Endothelial cell of umbilical vein (primary cell): Measurements from ENCODE around the gene RAD51B. TPM values are rescaled to one million over a fixed set of nuclear protein-coding genes. Genes with fewer than 3 reads are reported as not detected.

Experiments
- BruUV-seq: library from RNA; stranded (reverse); fragments of 400-500 nt; replicated peaks from 2 replicates; lab custom pipeline; 2021; lab: Mats Ljungman, UMichigan
- CTCF ChIA-PET: fragments of 300-600, 350-600 bp; sonication (Branson Sonifier 250); formaldehyde crosslinking; loops from one replicate; lab custom pipeline; 2021; ENCODE audit warnings: antibody characterized with exemption, inconsistent platforms; lab: Charles Lee
- POLR2A ChIA-PET: fragments of 300-600, 350-600 bp; sonication (Branson Sonifier 250); formaldehyde crosslinking; loops from one replicate; lab custom pipeline; 2021; ENCODE audit warnings: antibody characterized with exemption, inconsistent platforms; lab: Charles Lee
- DNase-seq: peaks from one replicate; pipeline ENCODE4 v3.0.0-alpha.2; 2011; ENCODE audit warnings: low read depth, low spot score
- FAIRE-seq: peaks from 2 replicates; lab custom pipeline; 2011; peaks lifted over from hg19 to GRCh38; lab: Jason Lieb, UNC
- H2AFZ ChIP-seq: 2 replicates; pipeline ENCODE4 v1.6.0; 2012; ENCODE audit warnings: low read depth, low read length, control low read depth, inconsistent platforms
- H3K27ac ChIP-seq: 2 replicates; pipeline ENCODE4 v1.5.1; 2011; ENCODE audit warnings: low read depth, mild to moderate bottlenecking, control low read depth, low read length, moderate library complexity; ENCODE audit not compliant: insufficient read depth
- H3K27me3 ChIP-seq, 2 experiments: 2 replicates each; pipeline versions ENCODE4 v1.6.0 to v1.6.1; 2011; ENCODE audit warnings: low read length in 2 of 2, mixed read lengths in 1 of 2; ENCODE audit not compliant: control insufficient read depth in 2 of 2, insufficient read depth in 2 of 2
- H3K36me3 ChIP-seq, 2 experiments: 2 replicates in 1 of 2; 3 replicates in 1 of 2; pipeline ENCODE4 v1.5.1; 2011; ENCODE audit warnings: low read length in 2 of 2, mild to moderate bottlenecking in 1 of 2, moderate library complexity in 1 of 2; ENCODE audit not compliant: control insufficient read depth in 2 of 2, insufficient read depth in 2 of 2; ENCODE audit errors: extremely low read depth in 1 of 2
- H3K4me1 ChIP-seq: 3 replicates; pipeline ENCODE4 v1.5.1; 2011; ENCODE audit warnings: mild to moderate bottlenecking, low read length; ENCODE audit not compliant: control insufficient read depth, insufficient read depth; ENCODE audit errors: extremely low read depth
- H3K4me2 ChIP-seq: 2 replicates; pipeline ENCODE4 v1.6.1; 2011; ENCODE audit warnings: low read length, control low read depth, mixed read lengths; ENCODE audit not compliant: insufficient read depth
- H3K4me3 ChIP-seq, 3 experiments: fragments of 200-600 bp in 1 of 3; sonication (generic), shearing (Covaris generic) in 1 of 3; replicated peaks in 1 of 3; 2 replicates each; pipeline ENCODE4 v1.5.1; 2011 to 2016; ENCODE audit warnings: control low read depth in 3 of 3, low read length in 3 of 3, mild to moderate bottlenecking in 2 of 3, inconsistent platforms in 1 of 3, low read depth in 1 of 3, moderate library complexity in 1 of 3; ENCODE audit not compliant: insufficient read depth in 1 of 3
- H3K79me2 ChIP-seq: 2 replicates; pipeline ENCODE4 v1.6.0; 2012; ENCODE audit warnings: low read length, inconsistent platforms; ENCODE audit not compliant: control insufficient read depth, insufficient read depth
- H3K9ac ChIP-seq: replicated peaks from 2 replicates; pipeline ENCODE3; 2011; ENCODE audit warnings: low read length, control low read depth; ENCODE audit not compliant: insufficient read depth; ENCODE audit errors: extremely low read depth
- H3K9me1 ChIP-seq: replicated peaks from 3 replicates; pipeline ENCODE4 v1.6.0; 2011; ENCODE audit warnings: mild to moderate bottlenecking, low read length; ENCODE audit not compliant: control insufficient read depth, insufficient read depth; ENCODE audit errors: extremely low read depth
- H3K9me3 ChIP-seq: replicated peaks from 2 replicates; pipeline ENCODE4 v1.5.1; 2012; ENCODE audit warnings: low read length, inconsistent platforms; ENCODE audit not compliant: control insufficient read depth, insufficient read depth
- H4K20me1 ChIP-seq: replicated peaks from 2 replicates; pipeline ENCODE3; 2011; ENCODE audit warnings: mild to moderate bottlenecking, low read length; ENCODE audit not compliant: control insufficient read depth, insufficient read depth; ENCODE audit errors: extremely low read depth
- EZH2 ChIP-seq: IDR thresholded peaks from 2 replicates; pipeline ENCODE4 v1.6.1; 2012; ENCODE audit warnings: borderline replicate concordance, low read depth, mild to moderate bottlenecking, moderate library complexity, low read length, inconsistent platforms; ENCODE audit not compliant: severe bottlenecking
- FOS ChIP-seq: IDR thresholded peaks from 2 replicates; pipeline ENCODE4 v1.6.1; 2011; ENCODE audit warnings: mild to moderate bottlenecking, low read length, moderate library complexity, borderline replicate concordance; ENCODE audit not compliant: insufficient read depth
- GATA2 ChIP-seq: IDR thresholded peaks from 2 replicates; pipeline ENCODE4 v1.7.0; 2011; ENCODE audit warnings: low read depth, mild to moderate bottlenecking, moderate library complexity, mixed read lengths, low read length; ENCODE audit not compliant: insufficient read length, insufficient read depth
- JUN ChIP-seq: IDR thresholded peaks from 2 replicates; pipeline ENCODE4 v1.6.1; 2011; ENCODE audit warnings: borderline replicate concordance, low read depth; ENCODE audit not compliant: insufficient read length, insufficient read depth
- MYC ChIP-seq: IDR thresholded peaks from one replicate; pipeline ENCODE4 v1.6.1; 2011; ENCODE audit warnings: mild to moderate bottlenecking, low read depth, low read length
- POLR2A ChIP-seq: IDR thresholded peaks from 2 replicates; pipeline ENCODE4 v1.6.1; 2012; ENCODE audit warnings: low read depth, mild to moderate bottlenecking, control low read depth, low read length
- POLR2AphosphoS5 ChIP-seq: IDR thresholded peaks from 2 replicates; pipeline ENCODE4 v1.6.1; 2012; ENCODE audit warnings: low read depth, mild to moderate bottlenecking, control low read depth, low read length, moderate library complexity; ENCODE audit not compliant: insufficient read depth
- dilution Hi-C: fragments of 300-500 bp; cut with MboI; formaldehyde crosslinking; loops from one replicate; pipeline ENCODE4 v1.15.0; 2019; ENCODE audit warnings: low sequenced_read_pairs; ENCODE audit not compliant: extremely low pct_ligation_motif_present
- intact Hi-C: fragments of 100-400 bp; cut with micrococcal nuclease; formaldehyde crosslinking; loops from one replicate; pipeline ENCODE4 v1.10.0; 2022
- polyA plus RNA-seq, 4 experiments: library from polyadenylated mRNA; depleted of rRNA in 3 of 4; stranded (reverse) in 3 of 4; unstranded in 1 of 4; fragments of >200 nt; gene quantifications; 2 replicates each; pipeline versions ENCODE4 v1.2.1 to v1.2.3, GENCODE V29; 2011 to 2012; ENCODE audit warnings: missing spikeins in 1 of 4
- total RNA-seq: library from RNA; stranded (reverse); gene quantifications from 2 replicates; pipeline ENCODE4 v1.2.3, GENCODE V29; 2021
- TF ChIP-seq, protein P1 (sequence below): IDR thresholded peaks from 2 replicates; pipeline ENCODE4 v1.6.1; 2011; ENCODE audit not compliant: insufficient read depth, insufficient read length
- TF ChIP-seq, protein P2 (sequence below), 2 donors: IDR thresholded peaks; 1 replicate in 1 of 2; 2 replicates in 1 of 2; pipeline ENCODE4 v1.5.1; 2011; ENCODE audit warnings: low read length in 2 of 2, mild to moderate bottlenecking in 2 of 2, moderate library complexity in 2 of 2, control low read depth in 1 of 2, inconsistent platforms in 1 of 2, low read depth in 1 of 2; ENCODE audit not compliant: insufficient read depth in 1 of 2; ENCODE audit errors: extremely low read depth in 1 of 2

Gene RAD51B
- total and polyA plus RNA-seq, 2 donors (not counting 3 experiments of a cell fraction or from before 2014, with no cell fraction given) = 3.9 to 19.0 TPM

DNA sequence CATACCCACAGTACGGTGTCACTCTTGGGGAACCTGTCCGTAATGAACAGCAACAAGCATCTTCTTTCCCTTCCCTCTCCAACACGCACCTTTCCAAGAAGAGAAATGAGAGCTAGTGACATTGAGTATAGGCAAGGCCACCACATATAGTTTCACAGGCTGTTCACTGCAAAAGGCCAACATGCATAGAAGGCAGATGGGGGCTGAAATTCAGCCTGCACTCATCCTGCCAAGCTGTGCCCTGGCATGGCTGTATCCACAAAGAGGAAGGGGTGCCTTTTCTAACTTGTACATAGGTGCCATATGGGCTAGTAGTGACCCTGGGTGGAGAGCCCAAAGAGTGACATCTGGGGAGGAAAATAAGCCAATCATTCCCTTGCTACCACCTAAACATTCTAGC is 803.7 kb downstream of the RAD51B start:
- dilution Hi-C loops = no loop called here
- H3K9ac ChIP-seq = no peak overlapping the region
- no peak overlapping the region for H2AFZ ChIP-seq
- no peaks in the 10 kb centered on the region for H3K27me3 ChIP-seq
- no peaks in the 10 kb centered on the region for H3K9me3 ChIP-seq
- DNase-seq = no peak
- intact Hi-C loops = no loop called here
- FAIRE-seq = no peak
- no peak overlapping the region for H3K4me3 ChIP-seq
- H3K9me1 ChIP-seq = no peaks in the 10 kb centered on the region
- H3K4me2 ChIP-seq = no peak overlapping the region
- H3K27ac ChIP-seq = no peak overlapping the region
- no peaks in the 10 kb centered on the region for H3K79me2 ChIP-seq
- no TSS peak for BruUV-seq
- H3K36me3 ChIP-seq = no peaks in the 10 kb centered on the region
- TF ChIP-seq GATA2 = no peak
- TF ChIP-seq, protein P1, sequence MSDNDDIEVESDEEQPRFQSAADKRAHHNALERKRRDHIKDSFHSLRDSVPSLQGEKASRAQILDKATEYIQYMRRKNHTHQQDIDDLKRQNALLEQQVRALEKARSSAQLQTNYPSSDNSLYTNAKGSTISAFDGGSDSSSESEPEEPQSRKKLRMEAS = no peak
- TF ChIP-seq FOS = no peak
- no peak for TF ChIP-seq MYC
- TF ChIP-seq EZH2 = no peak
- TF ChIP-seq POLR2A = no peak
- TF ChIP-seq, protein P2, sequence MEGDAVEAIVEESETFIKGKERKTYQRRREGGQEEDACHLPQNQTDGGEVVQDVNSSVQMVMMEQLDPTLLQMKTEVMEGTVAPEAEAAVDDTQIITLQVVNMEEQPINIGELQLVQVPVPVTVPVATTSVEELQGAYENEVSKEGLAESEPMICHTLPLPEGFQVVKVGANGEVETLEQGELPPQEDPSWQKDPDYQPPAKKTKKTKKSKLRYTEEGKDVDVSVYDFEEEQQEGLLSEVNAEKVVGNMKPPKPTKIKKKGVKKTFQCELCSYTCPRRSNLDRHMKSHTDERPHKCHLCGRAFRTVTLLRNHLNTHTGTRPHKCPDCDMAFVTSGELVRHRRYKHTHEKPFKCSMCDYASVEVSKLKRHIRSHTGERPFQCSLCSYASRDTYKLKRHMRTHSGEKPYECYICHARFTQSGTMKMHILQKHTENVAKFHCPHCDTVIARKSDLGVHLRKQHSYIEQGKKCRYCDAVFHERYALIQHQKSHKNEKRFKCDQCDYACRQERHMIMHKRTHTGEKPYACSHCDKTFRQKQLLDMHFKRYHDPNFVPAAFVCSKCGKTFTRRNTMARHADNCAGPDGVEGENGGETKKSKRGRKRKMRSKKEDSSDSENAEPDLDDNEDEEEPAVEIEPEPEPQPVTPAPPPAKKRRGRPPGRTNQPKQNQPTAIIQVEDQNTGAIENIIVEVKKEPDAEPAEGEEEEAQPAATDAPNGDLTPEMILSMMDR (IDR thresholded peaks at IDR 0.05; ENCODE audit: extremely low read depth in 1 of 2, insufficient read depth in 1 of 2, low read depth in 1 of 2, low read length in 2 of 2) = no peak
- TF ChIP-seq JUN = no peak
- no peak for TF ChIP-seq POLR2AphosphoS5
- H4K20me1 ChIP-seq = no peaks in the 10 kb centered on the region
- CTCF ChIA-PET = interaction anchor here (0.6 to 0.9 kb wide), 2 partner anchors 27 to 563 kb away, joined by 3 to 4 read pairs; no protein-coding TSS in a partner anchor
- POLR2A ChIA-PET = no interaction called here
- H3K4me1 ChIP-seq = no peaks in the 10 kb centered on the region
